HFFc6 (cell line): Measurements from ENCODE around the gene COL6A2. TPM values are rescaled to one million over a fixed set of nuclear protein-coding genes. Genes with fewer than 3 reads are reported as not detected.
A peak's percentile ranks its signal among the peaks of the same experiment; 100 is the strongest.

Source experiments
- DNase-seq: peaks from one replicate; pipeline ENCODE4 v3.0.0-alpha.2; 2018
- H3K27ac Mint-ChIP-seq: 2 replicates; pipeline ENCODE4 v1.8.0; 2020; ENCODE audit warnings: mild to moderate bottlenecking, mixed read lengths
- H3K27me3 Mint-ChIP-seq: 2 replicates; pipeline ENCODE4 v1.8.0; 2021; ENCODE audit warnings: mild to moderate bottlenecking, moderate library complexity, mixed read lengths; ENCODE audit not compliant: insufficient read depth
- H3K36me3 Mint-ChIP-seq: 2 replicates; pipeline ENCODE4 v1.8.0; 2021; ENCODE audit warnings: low read depth, mixed read lengths
- H3K4me1 Mint-ChIP-seq: 2 replicates; pipeline ENCODE4 v1.8.0; 2020; ENCODE audit warnings: low read depth, mixed read lengths
- H3K4me3 Mint-ChIP-seq: 2 replicates; pipeline ENCODE4 v1.8.0; 2020; ENCODE audit warnings: mild to moderate bottlenecking, moderate library complexity, mixed read lengths
- H3K9me3 Mint-ChIP-seq: 2 replicates; pipeline ENCODE4 v1.8.0; 2020; ENCODE audit warnings: mild to moderate bottlenecking, mixed read lengths
- total RNA-seq, 6 experiments: library from RNA; stranded (reverse); fragmentation: NEBNext Ultra II Directional; extraction: Animal tissue kit (Norgen Biotek cat#: 25700); gene quantifications; 2 replicates in 1 of 6; 3 replicates in 5 of 6; pipeline ENCODE4 v1.2.3, GENCODE V29; 2021
- TF ChIP-seq, protein P1 (sequence below): fragments of 200-600 bp; sonication (generic); IDR thresholded peaks from 2 replicates; pipeline ENCODE4 v1.5.0; 2021; ENCODE audit warnings: antibody characterized with exemption, mild to moderate bottlenecking

COL6A2 gene
- total RNA-seq, 6 experiments from 2014 or later: 426 to 514 (median 467) TPM

DNA sequence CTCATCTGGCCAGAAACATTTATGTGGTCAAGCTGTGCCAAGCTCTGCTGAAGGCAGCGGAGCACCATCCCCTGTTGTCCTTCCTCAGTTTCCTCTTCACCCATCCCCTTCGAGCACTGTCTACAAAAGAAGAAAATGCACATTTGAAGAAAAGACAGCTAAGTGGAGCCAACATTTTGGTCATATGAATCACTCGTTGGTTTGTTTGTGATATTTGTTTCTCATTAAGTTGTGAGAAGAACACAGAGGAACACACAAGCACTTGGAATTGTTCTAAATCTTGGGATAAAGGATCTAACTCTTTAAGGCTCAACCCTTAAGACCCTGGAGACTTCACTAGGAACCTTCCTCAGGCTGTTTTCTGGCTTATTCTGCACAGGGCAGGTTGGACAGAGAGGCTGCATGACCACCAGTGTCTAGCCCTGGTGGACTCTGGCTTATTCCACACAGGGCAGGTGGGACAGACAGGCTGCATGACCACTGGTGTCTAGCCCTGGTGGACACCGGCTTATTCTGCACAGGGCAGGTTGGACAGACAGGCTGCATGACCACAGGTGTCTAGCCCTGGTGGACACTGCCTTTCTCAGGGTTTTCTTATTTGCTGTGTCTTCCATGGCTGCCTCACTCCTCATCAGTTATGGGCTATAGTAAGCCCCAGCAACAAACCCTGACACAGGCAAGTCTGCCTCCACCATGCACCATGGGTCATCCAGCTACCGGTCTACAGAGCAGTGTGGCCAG is 35.3 kb upstream of the COL6A2 start:
- Mint-ChIP-seq H3K27me3 (no peaks in the 10 kb centered on the region; the same call in 1 of the 2 replicates), H3K27ac (peak overlapping the region; percentile 96), H3K4me3 (peak overlapping the region; percentile 30; the same call in 1 of the 2 replicates), H3K36me3 (peaks cover 38% of the 10 kb centered on the region), H3K9me3 (peaks cover 37% of the 10 kb centered on the region), H3K4me1 (peaks cover 60% of the 10 kb centered on the region)
- no peak for DNase-seq
- TF ChIP-seq, protein P1, sequence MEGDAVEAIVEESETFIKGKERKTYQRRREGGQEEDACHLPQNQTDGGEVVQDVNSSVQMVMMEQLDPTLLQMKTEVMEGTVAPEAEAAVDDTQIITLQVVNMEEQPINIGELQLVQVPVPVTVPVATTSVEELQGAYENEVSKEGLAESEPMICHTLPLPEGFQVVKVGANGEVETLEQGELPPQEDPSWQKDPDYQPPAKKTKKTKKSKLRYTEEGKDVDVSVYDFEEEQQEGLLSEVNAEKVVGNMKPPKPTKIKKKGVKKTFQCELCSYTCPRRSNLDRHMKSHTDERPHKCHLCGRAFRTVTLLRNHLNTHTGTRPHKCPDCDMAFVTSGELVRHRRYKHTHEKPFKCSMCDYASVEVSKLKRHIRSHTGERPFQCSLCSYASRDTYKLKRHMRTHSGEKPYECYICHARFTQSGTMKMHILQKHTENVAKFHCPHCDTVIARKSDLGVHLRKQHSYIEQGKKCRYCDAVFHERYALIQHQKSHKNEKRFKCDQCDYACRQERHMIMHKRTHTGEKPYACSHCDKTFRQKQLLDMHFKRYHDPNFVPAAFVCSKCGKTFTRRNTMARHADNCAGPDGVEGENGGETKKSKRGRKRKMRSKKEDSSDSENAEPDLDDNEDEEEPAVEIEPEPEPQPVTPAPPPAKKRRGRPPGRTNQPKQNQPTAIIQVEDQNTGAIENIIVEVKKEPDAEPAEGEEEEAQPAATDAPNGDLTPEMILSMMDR: no peak

DNA sequence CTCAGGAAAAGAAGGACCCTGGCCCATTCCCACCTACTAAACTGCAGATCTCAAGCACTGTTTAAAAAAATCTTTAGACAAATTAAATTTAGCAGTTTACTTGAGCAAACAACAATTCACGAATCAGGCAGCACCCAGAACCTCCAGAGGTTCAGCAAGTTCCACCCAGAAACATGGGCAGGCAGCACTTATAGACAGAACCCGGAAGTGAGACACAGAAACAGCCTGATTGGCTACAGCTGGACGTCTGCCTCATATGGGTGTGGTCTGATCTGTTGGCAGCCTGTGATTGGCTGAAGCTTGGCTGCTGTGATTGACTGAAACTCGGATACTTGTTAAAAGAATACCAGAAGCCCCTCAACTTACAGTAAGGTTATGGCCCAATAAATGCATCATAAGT is 34.7 kb upstream of the COL6A2 start:
- Mint-ChIP-seq H3K4me1 (peaks cover 60% of the 10 kb centered on the region), H3K9me3 (peaks cover 34% of the 10 kb centered on the region), H3K27ac (peak overlapping the region; percentile 29; the same call in 1 of the 2 replicates), H3K36me3 (peaks cover 33% of the 10 kb centered on the region), H3K4me3 (no peak overlapping the region), H3K27me3 (no peaks in the 10 kb centered on the region; the same call in 1 of the 2 replicates)
- TF ChIP-seq, protein P1: no peak
- DNase-seq: no peak

DNA sequence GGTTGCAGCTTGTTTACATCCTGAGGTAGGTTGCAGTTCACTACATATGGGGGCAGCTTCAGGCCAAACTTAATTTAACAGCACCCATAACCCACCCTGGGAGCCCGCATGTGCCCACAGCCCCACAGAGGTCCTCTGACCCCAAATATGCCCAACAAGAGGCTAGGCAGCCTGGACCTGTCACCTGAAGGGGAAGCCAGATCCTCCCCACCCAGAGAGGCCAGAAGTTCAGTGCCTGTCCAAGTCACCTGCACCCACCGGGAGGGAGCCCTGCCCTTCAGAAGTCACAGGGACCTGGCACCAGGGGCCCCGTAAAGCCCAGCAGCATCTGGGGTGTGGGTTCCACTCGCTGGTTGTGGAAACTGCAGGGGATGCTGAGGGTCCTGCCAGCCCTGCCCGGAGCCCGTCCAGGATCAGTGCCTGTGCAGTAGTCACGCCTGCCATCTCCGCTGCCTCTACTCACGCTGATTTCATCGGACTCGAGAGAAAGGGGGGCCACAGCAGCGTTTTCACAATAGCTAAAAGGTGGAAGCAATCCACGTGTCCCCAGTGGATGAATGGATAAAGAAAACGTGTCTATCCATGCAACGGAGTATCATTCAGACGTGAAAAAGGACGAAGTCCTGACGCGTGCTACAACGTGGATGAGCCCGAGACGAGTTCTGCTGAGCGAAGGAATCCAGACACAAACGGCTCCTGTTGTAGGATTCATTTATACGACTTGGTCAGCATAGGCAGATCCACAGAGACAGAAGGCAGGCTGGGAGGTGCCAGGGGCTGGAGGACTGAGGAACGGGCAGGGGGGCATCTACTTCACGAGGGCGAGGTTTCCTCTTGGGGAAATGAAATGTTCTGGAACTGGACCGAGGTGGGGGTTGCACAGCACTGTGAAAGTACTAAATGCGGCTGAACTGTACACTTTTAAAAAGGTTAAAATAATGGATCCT is 33.9 kb upstream of the COL6A2 start:
- no peaks in the 10 kb centered on the region; the same call in 1 of the 2 replicates for H3K27me3 Mint-ChIP-seq
- peaks cover 28% of the 10 kb centered on the region for H3K9me3 Mint-ChIP-seq
- H3K36me3 Mint-ChIP-seq: peaks cover 25% of the 10 kb centered on the region
- TF ChIP-seq, protein P1: no peak
- no peak overlapping the region for H3K4me3 Mint-ChIP-seq
- H3K4me1 Mint-ChIP-seq: peaks cover 54% of the 10 kb centered on the region
- no peak for DNase-seq
- H3K27ac Mint-ChIP-seq: peak overlapping the region; percentile 62

DNA sequence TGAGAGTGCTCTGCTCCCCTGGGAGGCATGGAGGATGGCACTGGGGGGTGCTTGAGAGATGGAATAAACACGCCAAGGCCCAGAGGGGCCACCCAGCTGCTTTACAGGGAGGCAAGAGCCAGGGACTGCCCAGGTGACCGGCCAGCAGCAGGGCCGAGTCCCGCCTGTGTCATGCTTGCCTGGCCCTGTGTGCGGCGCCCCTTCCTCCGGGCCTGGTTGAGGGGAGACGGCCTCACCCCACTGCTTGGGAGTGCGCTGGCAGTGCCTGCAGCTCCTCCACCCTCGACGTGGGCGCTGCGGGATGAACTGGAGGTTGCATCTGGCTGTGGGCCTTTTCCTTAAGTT is 33.1 kb upstream of the COL6A2 start:
- no peaks in the 10 kb centered on the region for H3K27me3 Mint-ChIP-seq
- peaks cover 47% of the 10 kb centered on the region for H3K4me1 Mint-ChIP-seq
- peaks cover 28% of the 10 kb centered on the region for H3K9me3 Mint-ChIP-seq
- TF ChIP-seq, protein P1: no peak
- H3K4me3 Mint-ChIP-seq: no peak overlapping the region
- H3K36me3 Mint-ChIP-seq: peaks cover 21% of the 10 kb centered on the region
- peak overlapping the region; percentile 97 for H3K27ac Mint-ChIP-seq
- DNase-seq: no peak

DNA sequence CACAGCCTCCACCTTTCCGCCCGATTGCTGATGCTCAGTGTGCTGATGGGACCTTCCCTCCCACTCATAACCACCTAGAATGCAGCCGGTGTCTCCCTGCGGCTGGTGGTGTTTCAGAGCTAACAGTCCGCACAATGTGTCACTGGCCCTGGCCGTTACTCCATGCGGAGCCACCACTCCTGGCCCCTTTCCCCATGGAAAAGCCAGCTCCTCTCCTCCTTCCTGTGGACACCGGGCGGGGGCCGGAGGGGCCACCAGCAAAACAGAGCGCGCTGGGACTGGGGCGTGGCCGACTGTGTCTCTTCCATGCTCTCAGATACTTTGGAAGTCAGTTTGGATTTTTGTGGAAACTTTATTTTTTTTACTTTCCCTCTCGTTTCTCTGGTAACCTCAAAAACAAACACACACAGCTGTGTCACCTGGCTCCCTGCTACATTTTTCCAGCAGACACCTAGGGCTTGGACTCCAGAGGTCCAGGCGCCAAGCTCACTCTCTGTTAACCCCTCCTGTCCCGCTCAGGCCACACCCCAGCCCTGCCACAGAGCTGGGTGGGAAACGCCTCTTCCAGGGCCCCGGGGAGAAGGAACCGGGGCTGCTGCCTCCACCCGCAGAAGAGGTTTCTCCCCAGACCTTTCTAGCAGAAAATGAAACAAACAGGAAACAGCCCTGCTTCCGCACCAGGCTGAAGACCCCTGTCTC is 32.5 kb upstream of the COL6A2 start:
- TF ChIP-seq, protein P1: no peak
- peak; percentile 53 for DNase-seq
- H3K4me3 Mint-ChIP-seq: peak overlapping the region; percentile 84
- H3K27me3 Mint-ChIP-seq: no peaks in the 10 kb centered on the region
- H3K4me1 Mint-ChIP-seq: peaks cover 42% of the 10 kb centered on the region
- H3K27ac Mint-ChIP-seq: peak overlapping the region; percentile 97
- peaks cover 28% of the 10 kb centered on the region for H3K9me3 Mint-ChIP-seq
- peaks cover 21% of the 10 kb centered on the region for H3K36me3 Mint-ChIP-seq
